ENCODE data around the gene PMAIP1. TPM values are rescaled to one million over a fixed set of nuclear protein-coding genes. Genes with fewer than 3 reads are reported as not detected.

PMAIP1 gene
- polyA plus RNA-seq, 1 donor (not counting 4 experiments of a cell fraction or from before 2014, with no cell fraction given): 49.1 TPM

GRCh38 chr18:59874166-59874565 is 25.6 kb upstream of the PMAIP1 start:
- no peak for TF ChIP-seq EZH2 (IDR thresholded peaks at IDR 0.05; ENCODE audit: low read length)
- TF ChIP-seq CTCF (optimal IDR thresholded peaks at IDR 0.05 in 1 of 3, IDR thresholded peaks at IDR 0.05 in 1 of 3, conservative IDR thresholded peaks at IDR 0.05 in 1 of 3; ENCODE audit: extremely low read depth in 1 of 3, insufficient read depth in 2 of 3, low read length in 3 of 3): no peak
- H3K9me3 ChIP-seq (ENCODE audit: control insufficient read depth, low read depth, low read length): no peaks in the 10 kb centered on the region
- DNase-seq (ENCODE audit: low read depth, low spot score) (no peak), FAIRE-seq (peak; percentile 71)
- H3K4me2 ChIP-seq (ENCODE audit: control insufficient read depth, extremely low read depth, insufficient read depth, low read depth, low read length): no peak overlapping the region
- dilution Hi-C loops (cut with MboI; ENCODE audit: extremely low pct_ligation_motif_present, low sequenced_read_pairs): no loop called here
- no peaks in the 10 kb centered on the region for H3K9me1 ChIP-seq (ENCODE audit: control insufficient read depth, extremely low read depth, insufficient read depth, low read length)
- peaks cover 4% of the 10 kb centered on the region for H3K4me1 ChIP-seq (ENCODE audit: control insufficient read depth, extremely low read depth, insufficient read depth, low read length)
- H3K36me3 ChIP-seq (ENCODE audit: control insufficient read depth in 2 of 2, extremely low read depth in 1 of 2, insufficient read depth in 2 of 2, low read length in 2 of 2): no peaks in the 10 kb centered on the region
- H2AFZ ChIP-seq (ENCODE audit: control insufficient read depth, low read length): no peak overlapping the region
- H3K27me3 ChIP-seq (ENCODE audit: control insufficient read depth, extremely low read depth, insufficient read depth, low read length): no peaks in the 10 kb centered on the region
- H3K27ac ChIP-seq (ENCODE audit: control insufficient read depth, insufficient read depth, low read length): no peak overlapping the region
- no peak overlapping the region for H3K9ac ChIP-seq (ENCODE audit: control insufficient read depth, extremely low read depth, insufficient read depth, low read length)
- H3K79me2 ChIP-seq (ENCODE audit: control insufficient read depth, insufficient read depth, low read length): no peaks in the 10 kb centered on the region
- H4K20me1 ChIP-seq (ENCODE audit: control insufficient read depth, extremely low read depth, insufficient read depth, low read length): no peaks in the 10 kb centered on the region
- no peak overlapping the region for H3K4me3 ChIP-seq (ENCODE audit: control insufficient read depth in 2 of 3, extremely low read depth in 1 of 3, insufficient read depth in 2 of 3, low read depth in 1 of 3, low read length in 3 of 3)

- Histone ChIP-seq H3K27me3 (ENCODE audit: control insufficient read depth, extremely low read depth, insufficient read depth, low read length) (no peaks in the 10 kb centered on the region), H3K27ac (ENCODE audit: control insufficient read depth, insufficient read depth, low read length) (no peak overlapping the region), H3K9ac (ENCODE audit: control insufficient read depth, extremely low read depth, insufficient read depth, low read length) (no peak overlapping the region), H3K79me2 (ENCODE audit: control insufficient read depth, insufficient read depth, low read length) (no peaks in the 10 kb centered on the region), H3K4me3 (ENCODE audit: control insufficient read depth in 2 of 3, extremely low read depth in 1 of 3, insufficient read depth in 2 of 3, low read depth in 1 of 3, low read length in 3 of 3) (no peak overlapping the region), H3K9me1 (ENCODE audit: control insufficient read depth, extremely low read depth, insufficient read depth, low read length) (no peaks in the 10 kb centered on the region), H4K20me1 (ENCODE audit: control insufficient read depth, extremely low read depth, insufficient read depth, low read length) (no peaks in the 10 kb centered on the region), H3K36me3 (ENCODE audit: control insufficient read depth in 2 of 2, extremely low read depth in 1 of 2, insufficient read depth in 2 of 2, low read length in 2 of 2) (no peaks in the 10 kb centered on the region), H2AFZ (ENCODE audit: control insufficient read depth, low read length) (no peak overlapping the region), H3K9me3 (ENCODE audit: control insufficient read depth, low read depth, low read length) (no peaks in the 10 kb centered on the region), H3K4me2 (ENCODE audit: control insufficient read depth, extremely low read depth, insufficient read depth, low read depth, low read length) (no peak overlapping the region), H3K4me1 (ENCODE audit: control insufficient read depth, extremely low read depth, insufficient read depth, low read length) (peaks cover 4% of the 10 kb centered on the region)
- dilution Hi-C loops (cut with MboI; ENCODE audit: extremely low pct_ligation_motif_present, low sequenced_read_pairs): no loop called here
- no peak for TF ChIP-seq EZH2 (IDR thresholded peaks at IDR 0.05; ENCODE audit: low read length)
- TF ChIP-seq CTCF (optimal IDR thresholded peaks at IDR 0.05 in 1 of 3, IDR thresholded peaks at IDR 0.05 in 1 of 3, conservative IDR thresholded peaks at IDR 0.05 in 1 of 3; ENCODE audit: extremely low read depth in 1 of 3, insufficient read depth in 2 of 3, low read length in 3 of 3): no peak
- no peak for DNase-seq (ENCODE audit: low read depth, low spot score)
- FAIRE-seq: no peak
Observed at GRCh38 chr18:59876310-59876626, 23.5 kb upstream of the PMAIP1 start.
